Fibroblast of skin of right quadriceps (primary cell): ENCODE results near the gene EHD3.
"Not testable (repeated sequence)": the region's sequence is repeated elsewhere in the genome, so short reads cannot be mapped to it uniquely, and the experiment has no call there.

Experiments used
- DNase-seq: peaks from one replicate; pipeline ENCODE4 v3.0.0-alpha.2; 2013

Gene EHD3

GRCh38 chr2:31256611-31257382, 22.8 kb downstream of the EHD3 start:
- DNase-seq: no peak

- DNase-seq: no peak
Observed at GRCh38 chr2:31258351-31258750, 24.4 kb downstream of the EHD3 start.

- no peak for DNase-seq
Observed at GRCh38 chr2:31259075-31259474, 25.1 kb downstream of the EHD3 start.

GRCh38 chr2:31260870-31261269, 26.9 kb downstream of the EHD3 start:
- no peak for DNase-seq

- no peak for DNase-seq
Observed at GRCh38 chr2:31263636-31264190, 29.8 kb downstream of the EHD3 start.

GRCh38 chr2:31265234-31265633, 31.3 kb downstream of the EHD3 start:
- no peak for DNase-seq

- no peak for DNase-seq
Observed at GRCh38 chr2:31266804-31267203, 32.9 kb downstream of the EHD3 start.

GRCh38 chr2:31267437-31268120, 33.6 kb downstream of the EHD3 start:
- no peak for DNase-seq

GRCh38 chr2:31268344-31268743, 34.4 kb downstream of the EHD3 start:
- DNase-seq: no peak

GRCh38 chr2:31269087-31269486, 35.1 kb downstream of the EHD3 start:
- DNase-seq: no peak

- peak; percentile 77 for DNase-seq
Observed at GRCh38 chr2:31270131-31270530, 36.2 kb downstream of the EHD3 start.

GRCh38 chr2:31270822-31271231, 36.9 kb downstream of the EHD3 start:
- DNase-seq: peak; percentile 34

GRCh38 chr2:31271851-31272267, 37.9 kb downstream of the EHD3 start:
- peak; percentile 34 for DNase-seq

GRCh38 chr2:31274401-31275075, 40.6 kb downstream of the EHD3 start:
- DNase-seq: no peak

- DNase-seq: no peak
Observed at GRCh38 chr2:31275976-31276375, 42.0 kb downstream of the EHD3 start.

- no peak for DNase-seq
Observed at GRCh38 chr2:31277621-31278020, 43.7 kb downstream of the EHD3 start.

- no peak for DNase-seq
Observed at GRCh38 chr2:31282634-31283033, 48.7 kb downstream of the EHD3 start.

GRCh38 chr2:31283193-31283919, 49.4 kb downstream of the EHD3 start:
- DNase-seq: not testable (repeated sequence)

GRCh38 chr2:31284107-31284506, 50.2 kb downstream of the EHD3 start:
- DNase-seq: no peak

GRCh38 chr2:31286230-31286629, 52.3 kb downstream of the EHD3 start:
- DNase-seq: no peak

- DNase-seq: peak; percentile 81
Observed at GRCh38 chr2:31286961-31287550, 53.1 kb downstream of the EHD3 start.

- DNase-seq: peak; percentile 81
Observed at GRCh38 chr2:31287654-31288053, 53.7 kb downstream of the EHD3 start.
